LNCAP (cell line): ENCODE data around the gene CDC25B.

Experiments used
- CTCF ChIP-seq: fragments of 450-650 bp; IDR thresholded peaks from 2 replicates; pipeline ENCODE4 v1.5.1; 2017; ENCODE audit warnings: mild to moderate bottlenecking

CDC25B gene

GRCh38 chr20:3801299-3801698 lies 5.2 kb downstream of the CDC25B start:
- no peak for TF ChIP-seq CTCF

- no peak for TF ChIP-seq CTCF
Observed at GRCh38 chr20:3801846-3802245, 5.7 kb downstream of the CDC25B start.

GRCh38 chr20:3802524-3803239 lies 6.6 kb downstream of the CDC25B start:
- no peak for TF ChIP-seq CTCF

GRCh38 chr20:3803289-3803688 lies 7.2 kb downstream of the CDC25B start:
- TF ChIP-seq CTCF = no peak

GRCh38 chr20:3803854-3804253 lies 7.7 kb downstream of the CDC25B start:
- no peak for TF ChIP-seq CTCF

- TF ChIP-seq CTCF = no peak
Observed at GRCh38 chr20:3804254-3804751, 8.2 kb downstream of the CDC25B start.

GRCh38 chr20:3804781-3805180 lies 8.7 kb downstream of the CDC25B start:
- no peak for TF ChIP-seq CTCF

- no peak for TF ChIP-seq CTCF
Observed at GRCh38 chr20:3808544-3808943, 12.4 kb downstream of the CDC25B start.
